ENCODE results near the gene PTX3. TPM values are rescaled to one million over a fixed set of nuclear protein-coding genes. Genes with fewer than 3 reads are reported as not detected.

PTX3 gene
- polyA plus RNA-seq, 1 donor, result 5.0 TPM

DNA sequence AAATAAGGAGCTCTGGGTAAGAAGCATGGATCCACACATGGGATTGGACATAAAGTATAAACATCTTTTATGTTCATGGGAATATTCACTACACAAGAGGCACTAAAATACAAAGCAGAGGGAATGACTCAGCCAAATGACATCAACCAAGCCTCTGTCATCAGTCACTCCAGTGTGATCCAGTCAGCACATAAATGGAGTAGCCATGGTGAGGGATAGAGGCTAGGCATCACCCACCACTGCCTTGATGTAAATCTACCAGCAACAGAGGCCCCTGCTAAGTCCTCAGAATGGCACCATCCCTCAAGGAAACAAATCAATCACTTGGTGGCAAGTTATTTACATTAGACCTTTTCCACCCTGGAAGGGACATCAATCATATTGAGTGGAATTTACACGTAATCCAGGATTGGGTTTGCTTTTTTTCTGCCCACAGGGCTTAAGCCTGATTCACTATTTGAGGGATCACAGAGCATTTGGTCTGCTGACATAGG is 39.3 kb downstream of the PTX3 start:
- DNase-seq (ENCODE audit: low read depth), result no peak

DNA sequence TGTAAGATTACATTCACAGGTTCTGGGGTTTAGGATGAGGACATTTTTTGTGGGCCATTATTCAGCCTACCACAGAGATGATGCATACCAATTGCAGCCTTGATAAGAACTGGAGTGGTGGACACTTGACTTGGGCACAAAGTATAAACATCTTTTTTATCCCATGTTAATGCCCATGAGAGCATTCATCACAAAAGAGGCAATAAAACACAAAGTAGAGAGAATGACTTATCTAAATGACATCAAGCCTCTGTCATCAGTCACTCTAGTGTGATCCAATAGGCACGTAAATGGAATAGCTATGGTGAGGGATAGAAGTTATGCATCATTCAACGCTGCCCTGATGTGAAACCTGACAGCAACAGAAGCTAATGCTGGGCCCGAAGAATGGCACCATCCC is 40.8 kb downstream of the PTX3 start:
- no peak for DNase-seq (ENCODE audit: low read depth)

DNA sequence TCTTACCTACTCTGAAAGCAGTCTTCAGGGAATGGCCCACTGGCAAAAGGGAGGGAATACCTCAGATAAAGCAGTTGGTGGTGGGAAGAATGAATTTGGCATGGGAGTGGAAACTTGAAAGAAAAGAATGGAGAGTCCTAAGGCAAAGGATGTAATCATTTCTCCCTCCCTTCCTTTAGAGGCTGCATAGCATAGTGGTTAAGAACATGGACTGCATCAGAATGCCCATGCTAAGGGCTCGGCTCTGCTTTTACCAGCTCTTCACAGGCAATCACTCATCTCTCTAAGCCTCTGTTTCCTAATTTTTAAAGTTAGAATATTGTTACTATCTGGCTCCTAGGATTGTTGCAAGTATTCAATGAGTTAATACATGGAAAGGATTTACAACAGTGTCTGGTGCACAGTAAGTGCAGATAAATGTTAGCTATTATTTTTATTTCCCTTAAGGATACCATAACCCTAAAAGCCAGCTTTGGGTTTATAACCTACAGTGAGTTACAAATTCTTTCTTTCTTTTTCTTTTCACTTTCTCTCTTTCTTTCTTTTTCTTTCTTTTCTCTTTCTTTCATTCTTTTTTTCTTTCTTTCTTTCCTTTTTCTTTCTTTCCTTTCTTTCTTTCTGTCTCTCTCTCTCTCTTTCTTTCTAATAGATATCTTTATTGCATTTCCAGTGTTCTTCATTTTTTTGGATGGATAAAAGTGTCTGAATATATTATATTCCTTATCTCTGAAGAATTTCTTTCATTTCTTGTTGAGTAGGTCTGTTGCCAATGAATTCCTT is 43.0 kb downstream of the PTX3 start:
- DNase-seq (ENCODE audit: low read depth), result no peak

DNA sequence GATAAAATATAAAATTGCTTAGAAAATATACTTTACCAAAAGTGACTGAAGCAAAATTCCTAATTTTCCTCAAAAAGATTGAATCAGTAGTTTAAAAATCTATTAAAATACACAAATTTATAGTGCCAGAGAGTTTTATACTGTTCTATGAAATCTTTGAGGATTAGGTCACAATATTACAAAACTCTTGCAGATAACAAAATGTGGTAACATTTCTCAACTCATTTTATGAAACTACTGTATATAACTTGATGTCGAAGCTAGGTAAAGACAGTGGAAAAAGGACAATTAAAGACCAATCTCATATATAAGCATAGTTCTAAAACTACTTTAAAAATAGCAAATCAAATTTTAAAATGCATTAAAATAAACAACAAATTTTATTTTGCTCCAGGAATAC is 50.7 kb downstream of the PTX3 start:
- DNase-seq (ENCODE audit: low read depth), result no peak

DNA sequence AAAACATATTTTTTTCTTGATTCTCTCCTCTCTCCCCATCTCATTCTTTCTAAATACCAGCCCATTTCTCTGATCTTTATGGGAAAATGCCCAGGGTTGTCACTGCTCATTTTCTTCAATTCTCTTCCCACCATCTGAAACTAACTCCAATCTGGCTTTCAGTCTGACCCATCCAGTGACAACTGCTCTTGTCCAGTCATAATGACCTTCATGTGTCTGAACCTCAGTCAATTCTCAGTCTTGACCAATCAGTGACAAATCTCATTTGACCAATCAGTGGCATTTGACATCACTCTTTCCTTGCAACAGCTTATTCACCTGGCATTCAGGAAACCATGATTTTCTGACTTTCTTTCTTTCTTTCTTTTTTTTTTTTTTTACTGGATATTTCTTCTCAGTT is 51.5 kb downstream of the PTX3 start:
- no peak for DNase-seq (ENCODE audit: low read depth)

DNA sequence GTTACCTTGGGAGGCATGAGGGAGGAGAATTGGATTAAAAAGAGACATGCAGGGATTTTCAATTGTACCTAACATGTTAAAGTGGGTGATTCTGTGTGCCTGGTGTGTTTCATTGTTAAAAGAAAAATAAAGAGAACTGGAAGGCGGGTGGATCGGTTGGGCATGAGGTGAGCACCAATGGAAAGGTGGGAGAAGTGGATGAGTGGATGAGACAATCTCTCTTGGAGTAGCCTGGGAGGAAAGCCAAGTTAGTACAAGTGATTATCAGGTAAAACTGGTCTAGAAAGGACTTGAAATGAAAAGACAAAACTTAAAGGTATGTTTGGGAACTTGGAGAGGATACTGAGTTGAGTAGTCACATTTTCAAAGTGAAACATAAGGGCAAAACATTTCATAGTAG is 54.5 kb downstream of the PTX3 start:
- DNase-seq (ENCODE audit: low read depth), result no peak

Other genes starting within 250 kb of the PTX3 start
- gene VEPH1, start 66.6 kb downstream of the PTX3 start, polyA plus RNA-seq (ENCODE audit: insufficient read length), result 0.63 TPM

Data from forelimb muscle (tissue), 1 donor.